Measurements from ENCODE around the gene PDC. TPM values are rescaled to one million over a fixed set of nuclear protein-coding genes. Genes with fewer than 3 reads are reported as not detected.

PDC gene
- total RNA-seq, 1 experiment from 2014 or later: not detected

GRCh38 chr1:186500804-186501203 lies 39.9 kb upstream of the PDC start:
- H3K4me1 Mint-ChIP-seq (ENCODE audit: low read depth, unreplicated experiment): peaks cover 30% of the 10 kb centered on the region

GRCh38 chr1:186499571-186499970 lies 38.7 kb upstream of the PDC start:
- peak overlapping the region; percentile 92 for H3K27ac Mint-ChIP-seq (ENCODE audit: unreplicated experiment)
- CTCF ChIA-PET: no interaction called here
- Histone ChIP-seq H3K9me3 (peaks cover 4% of the 10 kb centered on the region), H3K27me3 (replicated peaks; ENCODE audit: control insufficient read depth, insufficient read depth, low read length) (no peaks in the 10 kb centered on the region), H3K36me3 (ENCODE audit: control insufficient read depth, insufficient read depth, low read length) (no peaks in the 10 kb centered on the region), H3K4me1 (peaks cover 62% of the 10 kb centered on the region), H3K4me3 (ENCODE audit: low read depth, low read length) (no peak overlapping the region)
- peaks cover 34% of the 10 kb centered on the region for H3K9me3 Mint-ChIP-seq (ENCODE audit: unreplicated experiment)
- DNase-seq: no peak
- POLR2A ChIA-PET: no interaction called here
- H3K4me3 Mint-ChIP-seq (ENCODE audit: unreplicated experiment): peak overlapping the region; percentile 54
- intact Hi-C loops (cut with micrococcal nuclease; ENCODE audit: unreplicated experiment): no loop called here
- peaks cover 37% of the 10 kb centered on the region for H3K4me1 Mint-ChIP-seq (ENCODE audit: low read depth, unreplicated experiment)
- no peaks in the 10 kb centered on the region for H3K27me3 Mint-ChIP-seq (ENCODE audit: insufficient read depth, unreplicated experiment)
- peaks cover 10% of the 10 kb centered on the region for H3K36me3 Mint-ChIP-seq (ENCODE audit: insufficient read depth, unreplicated experiment)
- no peak for TF ChIP-seq CTCF (IDR thresholded peaks at IDR 0.05; ENCODE audit: insufficient read depth in 1 of 2, low read depth in 1 of 2, low read length in 1 of 2, severe bottlenecking in 1 of 2, unreplicated experiment in 1 of 2)
- BruUV-seq (replicated peaks): TSS peak; percentile 66

More at GRCh38 chr1:186500804-186501203, 39.9 kb upstream of the PDC start:
- H3K4me3 ChIP-seq (ENCODE audit: low read depth, low read length): no peak overlapping the region
- H3K36me3 ChIP-seq (ENCODE audit: control insufficient read depth, insufficient read depth, low read length): no peaks in the 10 kb centered on the region
- peaks cover 5% of the 10 kb centered on the region for H3K36me3 Mint-ChIP-seq (ENCODE audit: insufficient read depth, unreplicated experiment)
- peak overlapping the region; percentile 92 for H3K27ac Mint-ChIP-seq (ENCODE audit: unreplicated experiment)
- ChIA-PET POLR2A (no interaction called here), CTCF (no interaction called here)
- intact Hi-C loops (cut with micrococcal nuclease; ENCODE audit: unreplicated experiment): no loop called here
- H3K27me3 Mint-ChIP-seq (ENCODE audit: insufficient read depth, unreplicated experiment): no peaks in the 10 kb centered on the region
- H3K9me3 ChIP-seq: peaks cover 15% of the 10 kb centered on the region
- H3K9me3 Mint-ChIP-seq (ENCODE audit: unreplicated experiment): peaks cover 45% of the 10 kb centered on the region
- H3K27me3 ChIP-seq (replicated peaks; ENCODE audit: control insufficient read depth, insufficient read depth, low read length): no peaks in the 10 kb centered on the region
- H3K4me1 ChIP-seq: peaks cover 50% of the 10 kb centered on the region
- no peak for TF ChIP-seq CTCF (IDR thresholded peaks at IDR 0.05; ENCODE audit: insufficient read depth in 1 of 2, low read depth in 1 of 2, low read length in 1 of 2, severe bottlenecking in 1 of 2, unreplicated experiment in 1 of 2)
- BruUV-seq (replicated peaks): no TSS peak
- H3K4me3 Mint-ChIP-seq (ENCODE audit: unreplicated experiment): no peak overlapping the region
- DNase-seq: no peak

DNA sequence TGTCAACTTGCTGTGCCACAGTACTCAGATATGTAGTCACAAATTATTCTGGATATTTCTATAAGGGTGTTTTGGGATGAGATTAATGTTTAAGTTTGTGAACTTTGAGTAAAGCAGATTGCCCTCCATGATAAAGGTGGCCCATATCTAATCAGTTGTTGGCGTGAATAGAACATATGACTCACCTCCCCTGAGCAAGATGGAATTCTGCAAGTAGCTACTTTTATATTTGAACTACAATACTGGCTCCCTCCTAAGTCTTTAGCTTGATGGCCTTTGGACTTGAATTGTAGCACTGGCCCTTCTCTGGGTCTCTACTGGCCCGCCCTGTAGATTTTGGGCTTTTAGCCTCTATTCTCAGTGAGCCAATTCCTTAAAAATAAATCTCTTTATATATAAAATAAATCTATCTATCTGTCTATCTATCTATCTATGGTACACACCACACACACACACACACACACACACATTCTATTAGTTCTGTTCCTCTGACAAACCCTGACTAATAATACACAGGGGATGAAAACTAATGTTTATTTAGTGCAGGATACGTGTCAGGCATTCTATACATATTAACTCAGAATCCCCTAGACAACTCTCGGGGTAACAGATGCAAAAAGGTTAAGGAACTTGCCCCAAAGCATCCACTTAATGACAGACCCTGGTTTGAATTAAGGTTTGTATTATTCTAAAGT lies 37.9 kb upstream of the PDC start:
- DNase-seq: peak; percentile 39 to 58
- ChIA-PET POLR2A (no interaction called here), CTCF (interaction anchor here (0.7 kb wide), 1 partner anchor 122 kb away, joined by 3 read pairs; no protein-coding TSS in a partner anchor)
- peaks cover 39% of the 10 kb centered on the region for H3K4me1 Mint-ChIP-seq (ENCODE audit: low read depth, unreplicated experiment)
- no TSS peak for BruUV-seq (replicated peaks)
- no peaks in the 10 kb centered on the region for H3K27me3 ChIP-seq (replicated peaks; ENCODE audit: control insufficient read depth, insufficient read depth, low read length)
- peaks cover 4% of the 10 kb centered on the region; the same call in 1 of the 2 replicates for H3K9me3 ChIP-seq
- peaks cover 26% of the 10 kb centered on the region for H3K9me3 Mint-ChIP-seq (ENCODE audit: unreplicated experiment)
- TF ChIP-seq CTCF (IDR thresholded peaks at IDR 0.05; ENCODE audit: insufficient read depth in 1 of 2, low read depth in 1 of 2, low read length in 1 of 2, severe bottlenecking in 1 of 2, unreplicated experiment in 1 of 2): no peak
- H3K36me3 Mint-ChIP-seq (ENCODE audit: insufficient read depth, unreplicated experiment): peaks cover 12% of the 10 kb centered on the region
- H3K4me3 Mint-ChIP-seq (ENCODE audit: unreplicated experiment): peak overlapping the region; percentile 54
- H3K27ac Mint-ChIP-seq (ENCODE audit: unreplicated experiment): peak overlapping the region; percentile 92
- H3K36me3 ChIP-seq (ENCODE audit: control insufficient read depth, insufficient read depth, low read length): no peaks in the 10 kb centered on the region
- H3K27me3 Mint-ChIP-seq (ENCODE audit: insufficient read depth, unreplicated experiment): no peaks in the 10 kb centered on the region
- H3K4me1 ChIP-seq: peaks cover 70% of the 10 kb centered on the region
- H3K4me3 ChIP-seq (ENCODE audit: low read depth, low read length): no peak overlapping the region
- intact Hi-C loops (cut with micrococcal nuclease; ENCODE audit: unreplicated experiment): no loop called here
